Stimulated activated CD4-positive, alpha-beta T cell treated with anti-CD3 and anti-CD28 coated beads, Interleukin-12 subunit alpha, Interleukin-12 subunit beta, amount 100 ng/mL, for 24 hours (primary cell): Measurements from ENCODE around the gene GRIK3.

Experiments used
- DNase-seq, 2 experiments: peaks; one replicate each; pipeline ENCODE4 v3.0.0-alpha.2; 2020; ENCODE audit warnings: low read depth in 2 of 2

Gene GRIK3

GRCh38 chr1:37015713-37016112 lies 18.6 kb downstream of the GRIK3 start:
- DNase-seq: no peak

- no peak for DNase-seq
These were observed 22.1 kb downstream of the GRIK3 start for GRCh38 chr1:37012226-37012625.

DNA sequence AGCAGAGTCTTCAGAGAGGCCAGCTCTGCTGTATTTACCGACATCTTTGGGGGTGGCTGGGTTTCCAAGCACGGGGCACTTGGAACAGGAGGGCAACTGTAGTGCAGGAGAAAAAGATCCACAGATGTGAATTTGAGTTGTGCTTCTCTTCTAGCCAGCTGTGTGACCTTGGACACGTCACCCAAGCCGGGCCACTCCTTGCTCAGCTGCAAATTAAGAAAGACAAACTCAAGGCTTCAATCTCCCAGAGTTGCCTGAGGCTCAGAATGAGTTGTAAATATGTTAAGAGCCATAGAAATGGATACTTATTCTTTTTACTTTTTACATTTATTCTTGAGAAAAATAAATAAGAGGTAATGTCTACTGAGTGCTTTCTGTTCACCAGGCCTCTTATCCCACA lies 24.3 kb downstream of the GRIK3 start:
- DNase-seq: no peak

DNA sequence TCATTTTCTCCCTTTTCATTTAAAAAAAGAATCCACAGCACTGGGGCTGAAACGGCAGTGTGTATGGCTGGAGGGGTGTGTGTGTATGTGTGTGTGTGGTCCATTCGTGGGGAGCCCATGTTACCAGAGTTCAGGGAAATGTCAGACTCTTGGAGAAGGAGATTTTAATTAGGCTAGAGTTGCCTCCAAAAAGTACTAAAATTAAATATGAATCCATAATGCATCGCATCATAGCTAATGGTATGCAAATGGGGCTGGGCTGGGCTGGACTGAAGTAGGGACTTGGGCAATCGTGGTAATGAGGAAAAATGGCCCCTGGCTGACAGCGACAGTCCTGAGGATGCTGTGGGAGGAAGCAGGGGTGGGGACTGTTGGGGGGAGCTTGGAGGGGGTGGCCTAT lies 24.8 kb downstream of the GRIK3 start:
- no peak for DNase-seq

- DNase-seq: no peak
These were observed 28.0 kb downstream of the GRIK3 start for GRCh38 chr1:37006132-37006868.

DNA sequence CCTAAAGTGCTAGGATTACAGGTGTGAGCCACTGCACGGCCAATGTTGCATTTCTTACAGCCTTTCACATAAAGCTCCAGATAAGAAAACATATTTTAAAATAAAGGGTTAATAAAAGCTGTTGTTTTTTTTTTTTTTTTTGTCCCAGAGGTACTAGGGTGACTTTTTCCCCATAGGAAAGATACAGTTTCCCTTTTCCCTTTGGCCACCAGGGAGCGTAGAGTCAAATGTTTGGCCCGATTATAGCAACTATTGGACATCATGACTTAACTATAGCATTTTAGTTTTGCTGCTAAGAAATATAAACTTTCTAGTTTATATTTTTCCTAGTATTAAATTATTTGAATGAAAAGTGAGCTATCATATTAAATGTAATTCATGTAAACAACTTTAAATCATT lies 31.4 kb downstream of the GRIK3 start:
- no peak for DNase-seq

GRCh38 chr1:37001703-37002102 lies 32.6 kb downstream of the GRIK3 start:
- DNase-seq: no peak

DNA sequence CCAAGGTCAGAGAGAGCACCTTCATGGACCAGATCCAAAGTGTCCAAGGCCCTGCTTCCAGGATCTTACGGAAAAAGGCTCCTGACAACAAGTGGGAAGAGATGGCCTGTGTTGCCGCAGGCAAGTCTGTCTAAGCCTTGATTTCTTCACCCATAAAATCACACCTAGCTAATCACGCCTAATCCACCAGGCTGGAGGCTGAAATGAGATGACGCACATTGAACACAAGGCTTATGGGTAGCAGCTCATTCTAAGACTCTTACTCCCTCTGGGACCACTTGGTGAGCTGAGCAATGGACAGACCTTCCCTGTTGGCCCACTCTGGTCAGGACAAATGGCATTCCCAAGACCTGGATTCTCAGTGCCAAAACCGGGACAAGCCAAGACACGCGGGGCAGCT lies 38.2 kb downstream of the GRIK3 start:
- DNase-seq: no peak

GRCh38 chr1:36994868-36995267 lies 39.4 kb downstream of the GRIK3 start:
- no peak for DNase-seq

DNA sequence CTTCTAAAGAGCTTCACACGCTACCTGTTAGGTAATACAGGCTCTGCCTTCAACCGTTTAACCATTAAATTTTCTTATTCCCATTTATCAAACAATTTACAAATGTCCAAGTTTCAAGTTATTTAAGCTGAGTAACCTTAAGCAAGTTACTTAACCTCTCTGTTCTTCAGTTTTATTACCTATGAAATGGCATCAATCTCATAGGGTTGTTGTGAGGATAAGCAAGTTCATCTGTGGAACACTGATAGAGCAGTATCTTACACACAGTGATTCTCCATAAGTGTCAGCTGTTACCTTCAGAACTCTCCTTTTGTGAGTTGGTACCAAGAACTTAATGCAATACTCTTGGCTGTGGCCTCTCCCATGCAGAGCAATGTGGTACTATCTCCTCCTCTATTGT lies 40.0 kb downstream of the GRIK3 start:
- DNase-seq: no peak

- no peak for DNase-seq
These were observed 42.0 kb downstream of the GRIK3 start for GRCh38 chr1:36992139-36992943.

GRCh38 chr1:36991551-36991950 lies 42.8 kb downstream of the GRIK3 start:
- DNase-seq: no peak

DNA sequence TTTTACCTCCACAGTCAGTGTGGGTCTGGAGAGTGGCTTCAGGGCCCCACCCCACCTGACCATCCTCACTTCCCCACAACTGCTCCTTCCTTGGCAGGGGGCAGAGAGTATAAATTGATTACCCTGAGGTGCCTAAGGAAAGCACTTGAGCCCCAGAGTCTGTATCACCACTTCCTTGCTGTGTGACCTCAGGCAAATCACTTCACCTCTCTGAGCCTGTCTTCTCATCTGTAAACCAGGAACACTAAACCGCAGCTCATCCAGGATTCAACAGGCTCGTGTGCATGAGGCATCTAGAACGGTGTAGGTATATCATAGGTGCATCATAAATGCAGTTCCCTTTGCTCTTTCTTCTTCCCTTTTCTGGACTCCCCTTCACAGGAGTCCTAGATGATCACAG lies 43.4 kb downstream of the GRIK3 start:
- DNase-seq: no peak

DNA sequence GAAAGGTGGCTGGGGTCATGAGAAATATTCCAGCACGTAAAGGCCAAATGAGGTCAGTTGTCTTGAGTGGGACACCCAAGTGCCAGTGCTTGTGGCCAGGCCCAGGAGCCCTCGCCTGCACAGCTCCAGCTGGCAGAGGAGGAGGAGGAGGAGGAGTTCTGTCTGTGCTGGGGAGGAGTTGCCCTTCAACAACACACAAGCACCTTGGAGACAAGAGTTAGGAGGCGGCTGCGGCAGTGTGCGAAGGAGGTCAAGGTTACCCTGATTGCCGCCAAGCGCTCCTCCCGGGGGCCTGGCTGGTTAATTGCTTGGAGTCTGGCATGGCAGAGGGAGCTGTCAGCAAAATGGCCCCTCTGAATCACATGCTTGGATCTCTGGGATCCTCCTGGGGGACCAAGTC lies 45.1 kb downstream of the GRIK3 start:
- DNase-seq: no peak

DNA sequence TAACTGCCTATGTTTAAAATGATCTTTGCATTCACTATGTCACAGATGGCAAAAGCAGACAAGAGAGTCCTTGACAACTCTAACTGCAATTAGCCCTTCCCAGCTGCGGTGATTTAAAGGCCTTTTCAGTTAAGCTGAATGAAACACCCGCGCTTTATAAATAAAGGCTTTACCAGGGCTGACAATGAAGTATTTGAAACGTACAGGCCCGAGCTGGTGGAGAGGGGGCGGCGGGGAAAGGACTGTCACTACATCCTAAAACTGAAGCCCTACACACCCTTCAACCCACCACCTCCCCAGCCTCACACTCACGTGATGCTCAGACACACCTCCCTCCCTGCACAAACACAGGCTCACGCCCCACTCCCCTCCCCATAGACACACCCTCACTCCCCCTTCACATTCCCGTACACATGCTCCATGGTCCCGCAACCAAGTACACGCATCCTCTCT lies 45.5 kb downstream of the GRIK3 start:
- DNase-seq: no peak

- no peak for DNase-seq
These were observed 46.0 kb downstream of the GRIK3 start for GRCh38 chr1:36988321-36988720.

- no peak for DNase-seq
These were observed 47.0 kb downstream of the GRIK3 start for GRCh38 chr1:36987276-36987675.

GRCh38 chr1:36986241-36986985 lies 47.9 kb downstream of the GRIK3 start:
- no peak for DNase-seq

GRCh38 chr1:36984675-36985074 lies 49.6 kb downstream of the GRIK3 start:
- DNase-seq: no peak

- no peak for DNase-seq
These were observed 50.3 kb downstream of the GRIK3 start for GRCh38 chr1:36984026-36984425.

GRCh38 chr1:36982709-36983108 lies 51.6 kb downstream of the GRIK3 start:
- no peak for DNase-seq

DNA sequence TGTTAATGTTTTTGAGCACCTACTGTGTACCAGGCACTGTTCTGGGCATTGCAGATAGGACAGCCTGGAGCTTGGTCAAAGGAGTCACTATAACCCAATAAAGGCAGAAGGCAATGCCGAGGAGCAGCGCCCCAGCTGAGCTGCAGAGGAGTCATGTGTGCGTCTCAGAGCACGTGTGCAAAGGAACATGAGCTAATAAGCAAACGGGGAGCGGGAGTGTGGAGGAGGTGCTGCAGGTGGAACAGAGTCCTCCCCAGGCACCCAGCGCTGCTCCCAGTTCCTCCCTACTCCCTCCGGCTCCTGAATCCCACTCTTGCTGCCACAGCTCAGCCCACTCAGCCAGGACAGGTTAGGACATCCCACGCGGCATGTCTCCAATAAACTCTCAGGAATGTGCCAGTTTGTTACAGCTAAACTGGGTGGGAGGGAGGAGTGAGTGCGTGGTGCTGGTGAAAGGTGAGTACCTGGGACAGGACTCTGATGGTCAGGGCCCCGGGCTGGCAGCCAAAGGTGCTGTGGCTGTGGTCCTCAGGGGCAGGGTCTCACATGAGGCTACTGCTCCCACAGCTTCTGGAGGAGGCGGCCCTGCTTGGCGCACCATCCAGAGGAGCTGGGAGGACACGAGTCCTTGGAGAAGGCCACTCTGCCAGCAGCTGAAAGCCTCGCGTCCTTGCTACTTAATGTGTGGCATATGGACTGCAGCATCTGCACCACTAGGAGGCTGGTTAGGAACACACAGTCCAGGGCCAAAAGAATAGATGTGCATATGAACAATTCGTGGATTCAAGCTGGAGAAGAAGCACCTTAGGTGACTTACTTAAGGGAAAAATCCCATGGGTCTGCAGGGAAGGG lies 52.3 kb downstream of the GRIK3 start:
- no peak for DNase-seq
